IMR-90 (cell line): ENCODE measurements around the gene BRK1. TPM values are rescaled to one million over a fixed set of nuclear protein-coding genes. Genes with fewer than 3 reads are reported as not detected.

Experiments
- ATAC-seq: fragments of 200-7000 bp; cut with Tn5 transposase; 2 replicates; pipeline ENCODE4 v1.9.1; 2020; ENCODE audit warnings: low read depth, mild to moderate bottlenecking, moderate library complexity
- BruUV-seq: library from RNA; stranded (reverse); fragments of 400-500 nt; replicated peaks from 2 replicates; lab custom pipeline; 2021; lab: Mats Ljungman, UMichigan
- CTCF ChIA-PET: fragments of 300-600 bp; formaldehyde crosslinking; extraction: SDS; loops from one replicate; lab custom pipeline; 2021; ENCODE audit warnings: antibody characterized with exemption; lab: Yijun Ruan, JAX
- POLR2A ChIA-PET: fragments of 300-600 bp; sonication (Branson Sonifier 250); formaldehyde crosslinking; loops from one replicate; lab custom pipeline; 2022; ENCODE audit warnings: antibody characterized with exemption; ENCODE audit not compliant: unreplicated experiment; lab: Charles Lee
- DNase-seq: peaks from one replicate; pipeline ENCODE4 v3.0.0; 2013
- H2AFZ ChIP-seq: replicated peaks from 2 replicates; pipeline ENCODE3; 2013; ENCODE audit warnings: low read length, mild to moderate bottlenecking; ENCODE audit not compliant: poor library complexity
- H2AK5ac ChIP-seq: 2 replicates; pipeline ENCODE4 v1.6.1; 2013; ENCODE audit warnings: low read depth, low read length, inconsistent platforms
- H2AK9ac ChIP-seq: replicated peaks from 2 replicates; pipeline ENCODE3; 2013; ENCODE audit warnings: mild to moderate bottlenecking, low read depth, low read length, moderate library complexity; ENCODE audit not compliant: poor library complexity
- H2BK120ac ChIP-seq: 2 replicates; pipeline ENCODE4 v1.6.1; 2013; ENCODE audit warnings: low read depth, low read length, inconsistent platforms
- H2BK15ac ChIP-seq: 3 replicates; pipeline ENCODE4 v1.6.1; 2013; ENCODE audit warnings: low read depth, low read length, inconsistent platforms
- H2BK20ac ChIP-seq: 2 replicates; pipeline ENCODE4 v1.6.1; 2013; ENCODE audit warnings: low read depth, mild to moderate bottlenecking, inconsistent platforms, low read length, moderate library complexity
- H2BK5ac ChIP-seq: 2 replicates; pipeline ENCODE4 v1.6.1; 2013; ENCODE audit warnings: mild to moderate bottlenecking, low read depth, low read length, inconsistent platforms; ENCODE audit not compliant: poor library complexity, severe bottlenecking
- H3K14ac ChIP-seq: replicated peaks from 2 replicates; pipeline ENCODE4 v1.6.1; 2013; ENCODE audit warnings: low read depth, low read length, inconsistent platforms
- H3K18ac ChIP-seq: 2 replicates; pipeline ENCODE4 v1.6.1; 2013; ENCODE audit warnings: low read depth, low read length, control low read depth
- H3K23ac ChIP-seq: 2 replicates; pipeline ENCODE4 v1.6.1; 2013; ENCODE audit warnings: low read depth, low read length, inconsistent platforms
- H3K27ac ChIP-seq: 2 replicates; pipeline ENCODE4 v1.5.1; 2013; ENCODE audit warnings: mild to moderate bottlenecking, control low read depth, low read length; ENCODE audit not compliant: insufficient read depth
- H3K27me3 ChIP-seq: 2 replicates; pipeline ENCODE4 v1.6.1; 2013; ENCODE audit warnings: low read length; ENCODE audit not compliant: control insufficient read depth, insufficient read depth
- H3K36me3 ChIP-seq: 2 replicates; pipeline ENCODE4 v1.6.1; 2013; ENCODE audit warnings: low read length, mixed read lengths; ENCODE audit not compliant: control insufficient read depth, insufficient read depth
- H3K4ac ChIP-seq: 2 replicates; pipeline ENCODE4 v1.6.1; 2013; ENCODE audit warnings: low read depth, low read length, inconsistent platforms
- H3K4me1 ChIP-seq: 2 replicates; pipeline ENCODE4 v1.6.1; 2013; ENCODE audit warnings: low read length, mixed read lengths; ENCODE audit not compliant: control insufficient read depth, insufficient read depth
- H3K4me2 ChIP-seq: 2 replicates; pipeline ENCODE4 v1.6.1; 2013; ENCODE audit warnings: low read depth, mild to moderate bottlenecking, control low read depth, low read length, moderate library complexity
- H3K4me3 ChIP-seq: 2 replicates; pipeline ENCODE4 v1.5.1; 2013; ENCODE audit warnings: low read depth, mild to moderate bottlenecking, control low read depth, low read length, moderate library complexity; ENCODE audit not compliant: insufficient read depth
- H3K56ac ChIP-seq: 2 replicates; pipeline ENCODE4 v1.6.1; 2013; ENCODE audit warnings: low read length, inconsistent platforms; ENCODE audit not compliant: insufficient read depth; ENCODE audit errors: extremely low read depth
- H3K79me1 ChIP-seq, 2 experiments: 2 replicates each; pipeline ENCODE4 v1.6.1; 2013; ENCODE audit warnings: low read length in 2 of 2, inconsistent platforms in 1 of 2, low read depth in 1 of 2
- H3K9ac ChIP-seq: 2 replicates; pipeline ENCODE4 v1.6.1; 2013; ENCODE audit warnings: low read depth, low read length, control low read depth
- H3K9me1 ChIP-seq: 2 replicates; pipeline ENCODE4 v1.6.1; 2013; ENCODE audit warnings: low read length, inconsistent platforms; ENCODE audit not compliant: insufficient read depth
- H3K9me3 ChIP-seq: 2 replicates; pipeline ENCODE4 v1.6.1; 2013; ENCODE audit warnings: low read length; ENCODE audit not compliant: control insufficient read depth, insufficient read depth
- H4K20me1 ChIP-seq: 2 replicates; pipeline ENCODE4 v1.6.1; 2013; ENCODE audit warnings: low read length, inconsistent platforms; ENCODE audit not compliant: insufficient read depth
- H4K5ac ChIP-seq: 2 replicates; pipeline ENCODE4 v1.6.1; 2013; ENCODE audit warnings: mild to moderate bottlenecking, low read depth, low read length, control low read depth
- H4K8ac ChIP-seq, 2 experiments: 2 replicates each; pipeline ENCODE4 v1.6.1; 2013; ENCODE audit warnings: low read depth in 2 of 2, low read length in 2 of 2, control low read depth in 1 of 2, inconsistent platforms in 1 of 2
- H4K91ac ChIP-seq: 2 replicates; pipeline ENCODE4 v1.6.1; 2013; ENCODE audit warnings: low read depth, low read length, inconsistent platforms; ENCODE audit not compliant: insufficient read depth
- FOS ChIP-seq: fragments of 150-350 bp; IDR thresholded peaks from 2 replicates; pipeline ENCODE4 v1.6.1; 2016; ENCODE audit warnings: low read depth, low read length
- RAD21 ChIP-seq: IDR thresholded peaks from 2 replicates; pipeline ENCODE4 v1.6.1; 2012; ENCODE audit warnings: low read length, improper control_type of control experiment
- RCOR1 ChIP-seq: IDR thresholded peaks from 2 replicates; pipeline ENCODE4 v1.6.1; 2012; ENCODE audit warnings: mild to moderate bottlenecking, low read length, improper control_type of control experiment; ENCODE audit not compliant: insufficient replicate concordance
- RFX5 ChIP-seq: IDR thresholded peaks from 2 replicates; pipeline ENCODE4 v1.8.0; 2012; ENCODE audit warnings: low read depth, mild to moderate bottlenecking, low read length, moderate library complexity
- WGBS, 2 experiments: methylation state at CpG; one replicate each; pipeline versions ENCODE4 v1.1.5 to v1.1.7; 2013; ENCODE audit warnings: missing lambda C conversion rate in 2 of 2; ENCODE audit not compliant: insufficient read length in 1 of 2; ENCODE audit errors: extremely low coverage in 2 of 2; 5-methylcytosine and 5-hydroxymethylcytosine counted together
- dilution Hi-C: fragments of 300-500 bp; cut with HindIII; formaldehyde crosslinking; loops from one replicate; pipeline ENCODE4 v1.14.3; 2018; ENCODE audit warnings: low sequenced_read_pairs; ENCODE audit not compliant: unreplicated experiment
- in situ Hi-C: fragments of 300-500 bp; cut with MboI; formaldehyde crosslinking; loops from 3 replicates; pipeline ENCODE4 v1.14.3; 2019; ENCODE audit warnings: low sequenced_read_pairs, inconsistent platforms, mixed read lengths
- intact Hi-C: fragments of 100-400 bp; cut with micrococcal nuclease; formaldehyde crosslinking; loops from 2 replicates; pipeline ENCODE4 v1.10.0; 2022
- polyA plus RNA-seq, 3 experiments: library from polyadenylated mRNA; depleted of rRNA; stranded (reverse); fragments of >200 nt; gene quantifications; 2 replicates each; pipeline ENCODE4 v1.2.3, GENCODE V29; 2012; ENCODE audit warnings: low replicate concordance in 1 of 3
- total RNA-seq: library from RNA; depleted of rRNA; stranded (reverse); fragments of >200 nt; gene quantifications from 2 replicates; pipeline ENCODE4 v1.2.3, GENCODE V29; 2012

Gene BRK1
- total and polyA plus RNA-seq, 2 of the 4 experiments (the other 2 are of a cell fraction): 81.4 to 235 TPM

DNA sequence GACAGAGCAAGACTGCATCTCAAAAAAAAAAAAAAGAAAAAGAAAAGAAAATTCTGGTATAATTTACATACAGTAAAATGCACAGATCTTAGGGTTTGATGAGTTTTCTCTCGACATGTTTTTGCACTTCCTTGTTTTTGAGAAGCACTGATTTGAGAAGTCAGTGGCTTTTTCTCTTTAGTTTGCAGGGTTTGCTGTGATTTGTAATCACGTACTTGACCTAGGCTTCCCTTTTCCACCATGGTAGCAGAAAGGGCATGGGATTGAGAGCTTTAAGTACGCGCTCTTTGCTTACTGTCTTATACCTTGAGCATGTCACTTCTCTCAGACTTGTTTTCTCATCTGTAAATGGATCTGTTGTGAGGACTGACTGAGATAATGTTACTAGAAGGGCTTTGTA, 30.2 kb downstream of the BRK1 start:
- Histone ChIP-seq H3K23ac (no peak overlapping the region), H3K79me1 (peaks cover 19 to 56% of the 10 kb centered on the region in 2 experiments; a peak in 3 of 4 replicates), H3K9me1 (peaks cover 7% of the 10 kb centered on the region; the same call in 1 of the 2 replicates), H3K9me3 (no peaks in the 10 kb centered on the region), H3K56ac (no peak overlapping the region), H4K20me1 (peaks cover 39% of the 10 kb centered on the region), H3K14ac (no peak overlapping the region), H3K4me1 (peaks cover 7% of the 10 kb centered on the region), H3K27ac (no peak overlapping the region), H2AK9ac (no peak overlapping the region), H3K27me3 (no peaks in the 10 kb centered on the region), H2BK20ac (no peak overlapping the region), H2AK5ac (no peak overlapping the region), H3K4me2 (peak overlapping the region; percentile 14; the same call in 1 of the 2 replicates), H3K18ac (no peak overlapping the region), H2AFZ (no peak overlapping the region), H2BK15ac (no peak overlapping the region), H3K9ac (no peak overlapping the region), H3K36me3 (peaks cover 33% of the 10 kb centered on the region), H4K91ac (no peak overlapping the region), H3K4me3 (no peak overlapping the region), H4K5ac (no peak overlapping the region), H2BK5ac (no peak overlapping the region), H4K8ac (no peak overlapping the region), H3K4ac (no peak overlapping the region), H2BK120ac (no peak overlapping the region)
- CTCF ChIA-PET: no interaction called here
- dilution Hi-C loops: no loop called here
- POLR2A ChIA-PET: no interaction called here
- no peak for ATAC-seq
- intact Hi-C loops: loop anchor here (10.0 kb wide), 1 partner anchor 161 kb away; the partner anchor contains the start of gene EMC3
- WGBS, 2 experiments: no CpG with 5 or more reads among the region's 4 CpGs
- DNase-seq: no peak
- TF ChIP-seq RCOR1 (no peak), RFX5 (no peak), RAD21 (no peak), FOS (no peak)
- in situ Hi-C loops: no loop called here
- BruUV-seq: no TSS peak
